Fibroblast of skin of abdomen (primary cell): ENCODE data around the gene DPYSL4.

Source experiments
- DNase-seq: peaks from one replicate; pipeline ENCODE4 v3.0.0-alpha.2; 2013

DPYSL4 gene

DNA sequence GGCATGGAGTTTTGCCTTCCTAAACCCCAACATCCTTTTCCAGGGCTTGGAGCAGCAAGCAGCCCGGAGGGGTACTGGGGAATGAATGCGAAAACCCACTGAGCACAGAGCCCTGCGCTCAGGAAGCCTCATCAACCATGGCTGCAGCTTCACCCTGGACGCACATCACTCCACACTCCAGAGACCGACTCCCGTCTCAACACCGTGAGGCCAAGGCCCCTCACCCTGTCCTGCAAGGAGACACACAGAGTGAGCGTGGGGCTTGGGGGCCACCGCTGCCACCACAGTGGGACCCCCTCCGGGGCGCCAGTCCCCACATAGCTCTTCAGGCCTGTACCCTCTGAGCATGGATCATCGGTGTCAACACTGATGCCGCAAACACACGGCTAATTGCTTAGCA, 41.9 kb downstream of the DPYSL4 start:
- no peak for DNase-seq

DNA sequence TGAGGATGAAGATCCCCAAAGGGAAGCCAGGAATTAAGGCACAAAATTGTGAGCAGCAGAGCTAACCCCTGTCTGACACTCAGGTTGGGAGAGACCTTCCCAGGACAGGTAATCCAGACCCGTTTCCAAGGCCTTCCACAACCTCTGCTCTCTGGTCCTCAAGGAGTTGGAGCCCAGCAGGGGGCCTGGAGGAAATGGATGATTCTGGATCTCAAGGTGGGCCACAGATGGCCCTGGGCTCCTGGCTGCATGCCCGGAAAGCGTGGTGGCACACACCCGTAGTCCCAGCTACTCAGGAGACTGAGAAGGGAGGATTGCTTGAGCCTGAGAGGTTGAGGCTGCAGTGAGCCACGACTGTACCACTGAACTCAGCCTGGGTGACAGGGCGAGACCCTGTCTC, 42.3 kb downstream of the DPYSL4 start:
- no peak for DNase-seq

DNA sequence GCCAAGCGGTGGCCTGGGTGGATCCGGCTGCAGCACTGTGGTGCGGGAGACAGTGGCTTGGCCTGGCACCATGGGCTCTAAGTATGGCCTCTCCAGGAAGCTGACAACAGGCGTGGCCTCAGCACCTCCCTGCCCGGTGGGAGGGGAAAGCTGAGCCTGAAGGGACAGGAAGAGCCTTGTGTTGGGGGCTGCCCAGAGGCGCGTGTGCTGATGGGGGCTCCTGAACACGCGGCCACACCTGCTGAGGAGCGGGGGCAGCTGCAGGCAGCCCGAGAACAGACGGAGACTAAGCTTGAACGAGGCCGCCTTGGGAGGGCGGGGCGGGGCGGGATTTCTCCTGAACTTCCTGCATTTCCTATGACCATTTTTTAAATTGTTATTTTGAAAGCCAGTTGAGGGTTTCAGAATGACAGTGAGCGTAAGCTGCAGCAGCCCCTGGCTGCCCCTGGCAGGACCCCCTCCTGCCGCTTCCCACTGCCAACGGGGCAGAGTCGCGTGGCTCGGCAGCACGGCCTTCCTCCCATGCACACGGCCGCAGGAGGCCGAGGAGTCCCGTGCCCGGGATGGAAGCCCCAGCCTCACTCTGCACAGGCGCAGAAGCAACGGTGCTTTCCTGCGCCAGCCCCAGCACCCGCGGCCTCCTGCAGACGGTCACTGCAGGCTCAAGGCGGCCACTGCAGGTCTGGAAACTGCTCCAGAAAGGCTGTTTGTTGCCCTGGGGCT, 43.2 kb downstream of the DPYSL4 start:
- no peak for DNase-seq

DNA sequence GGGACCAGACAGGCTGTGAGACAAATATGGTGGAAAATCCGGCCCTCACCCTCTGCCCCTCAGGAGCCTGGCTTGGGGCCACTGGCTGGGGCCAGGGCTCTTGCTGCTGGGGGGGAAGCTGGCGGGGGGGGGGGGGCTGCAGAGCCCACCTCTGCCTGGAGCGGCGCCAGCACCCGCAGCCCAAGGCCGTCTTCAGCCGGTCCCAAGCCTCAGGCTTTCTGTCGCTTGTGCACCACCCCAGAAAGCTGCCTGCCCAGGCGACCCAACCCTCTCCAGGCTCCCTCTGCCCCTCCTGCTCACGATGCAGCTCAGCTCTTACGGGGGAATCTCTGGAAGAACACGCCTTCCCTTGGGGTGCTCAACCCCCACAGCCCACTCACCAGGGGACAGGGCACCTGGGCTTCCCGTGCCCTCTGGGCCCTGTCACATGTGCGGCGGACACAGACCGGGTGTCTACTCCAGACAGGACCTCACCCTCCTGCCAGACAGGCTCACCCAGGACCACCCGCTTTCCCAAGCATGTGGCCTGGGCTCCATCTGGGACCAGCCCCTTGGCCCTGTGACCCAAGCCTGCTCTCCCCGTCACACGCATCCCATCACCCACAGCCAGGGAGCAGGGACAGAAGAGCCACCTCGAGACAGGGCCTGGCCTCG, 43.9 kb downstream of the DPYSL4 start:
- no peak for DNase-seq

DNA sequence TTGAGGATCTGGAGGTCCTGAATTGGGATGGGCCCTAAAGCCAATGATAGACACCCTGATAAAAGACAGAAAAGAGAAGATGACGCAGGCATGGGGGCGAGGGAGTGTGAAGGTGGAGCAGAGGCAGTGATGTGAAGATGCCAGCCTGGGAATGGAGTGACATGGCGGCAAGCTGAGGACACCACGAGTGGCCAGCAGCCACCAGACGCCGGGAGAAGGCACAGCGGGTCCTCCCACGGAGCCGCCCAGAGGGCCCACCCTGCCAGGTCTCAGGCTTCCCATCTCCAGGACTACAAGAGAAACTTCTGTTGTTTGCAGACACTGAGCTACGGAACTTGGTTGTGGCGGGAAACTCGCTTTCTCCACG, 44.9 kb downstream of the DPYSL4 start:
- no peak for DNase-seq

DNA sequence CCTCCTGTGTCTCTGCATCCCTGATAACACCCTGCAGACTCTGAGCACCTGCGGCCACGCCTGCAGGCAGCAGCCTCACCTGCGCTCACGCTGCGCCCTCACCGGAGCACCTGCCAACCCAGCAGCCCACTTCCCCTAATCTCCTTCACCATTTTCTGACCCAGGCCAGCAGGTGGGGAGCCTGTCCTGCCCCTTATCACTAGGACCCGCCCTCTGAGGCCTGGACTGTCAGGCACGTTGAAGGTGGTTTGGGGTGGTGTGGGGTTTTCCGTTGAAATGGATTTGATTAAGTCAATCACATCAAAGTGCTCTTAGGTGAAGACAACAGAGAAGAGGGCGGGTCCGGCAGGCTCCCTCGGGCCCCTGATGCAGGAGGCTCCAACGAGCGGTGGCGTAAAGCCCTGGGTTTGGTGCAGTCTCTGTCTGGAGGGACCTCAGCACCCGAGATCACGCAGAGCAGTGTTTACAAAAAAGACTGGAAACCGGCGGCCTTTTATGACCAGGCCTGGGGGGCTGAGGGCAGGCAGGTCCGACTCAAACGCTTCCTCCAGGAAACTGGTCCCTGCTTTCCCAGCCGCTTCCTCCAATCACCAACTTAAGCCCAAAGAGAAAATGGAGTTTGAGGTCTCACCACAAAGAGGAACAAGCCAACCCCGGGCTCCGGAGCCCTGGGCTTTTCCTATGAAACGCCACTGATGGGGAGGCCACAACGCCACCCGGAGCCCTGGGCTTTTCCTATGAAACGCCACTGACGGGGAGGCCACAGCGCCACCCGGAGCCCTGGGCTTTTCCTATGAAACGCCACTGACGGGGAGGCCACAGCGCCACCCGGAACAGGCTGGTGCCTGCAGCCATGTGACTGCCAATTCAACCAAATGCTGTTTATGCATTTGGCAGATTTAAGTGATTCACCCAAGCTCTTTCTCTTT, 45.5 kb downstream of the DPYSL4 start:
- no peak for DNase-seq

DNA sequence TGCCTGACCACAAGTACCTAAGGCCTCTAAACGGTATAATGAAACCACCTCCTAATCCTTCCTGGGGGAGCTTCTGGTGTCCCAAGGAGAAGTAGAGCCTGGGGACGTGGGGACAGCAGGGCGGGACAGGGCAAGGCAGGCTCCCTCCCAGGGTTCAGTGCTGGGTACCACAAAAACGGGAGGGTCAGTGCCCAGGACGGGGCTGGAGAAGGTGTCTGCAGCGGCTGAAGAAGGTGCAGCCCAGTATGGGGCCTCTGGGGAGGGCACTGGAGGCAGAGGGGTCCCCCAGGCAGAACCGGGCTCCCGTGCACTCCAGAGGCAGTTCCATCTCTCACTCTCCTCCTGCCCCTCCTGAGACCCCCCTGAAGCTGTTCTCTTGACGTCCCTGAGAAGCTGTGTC, 46.2 kb downstream of the DPYSL4 start:
- no peak for DNase-seq

DNA sequence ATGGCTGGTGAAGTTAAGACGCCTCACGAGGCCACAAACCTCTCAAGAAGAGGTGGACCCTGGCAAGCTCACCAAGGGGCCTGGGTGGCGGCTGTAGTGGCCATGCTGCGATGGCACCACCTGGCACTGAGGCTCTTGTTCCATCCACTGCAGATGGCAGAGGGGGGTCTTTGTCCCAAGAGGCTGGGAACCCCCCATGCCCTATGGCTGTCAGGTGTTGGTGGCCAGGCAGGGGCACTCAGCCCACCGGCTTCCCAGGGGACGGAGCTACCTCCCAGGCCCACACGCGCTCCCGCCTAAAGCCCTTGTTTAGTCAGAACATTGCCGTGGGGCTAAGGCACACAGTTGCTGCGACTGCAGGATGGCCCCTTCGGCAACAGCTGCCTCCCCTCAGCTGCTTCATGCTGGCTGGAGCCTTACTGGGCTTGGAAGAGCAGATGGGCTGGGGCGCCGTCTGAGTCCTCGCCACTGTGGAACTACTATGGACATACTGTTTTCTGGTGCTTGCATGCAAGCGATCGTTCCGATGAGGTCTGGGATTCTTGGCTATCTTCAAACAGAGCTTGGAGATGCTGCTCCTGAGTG, 46.8 kb downstream of the DPYSL4 start:
- no peak for DNase-seq

DNA sequence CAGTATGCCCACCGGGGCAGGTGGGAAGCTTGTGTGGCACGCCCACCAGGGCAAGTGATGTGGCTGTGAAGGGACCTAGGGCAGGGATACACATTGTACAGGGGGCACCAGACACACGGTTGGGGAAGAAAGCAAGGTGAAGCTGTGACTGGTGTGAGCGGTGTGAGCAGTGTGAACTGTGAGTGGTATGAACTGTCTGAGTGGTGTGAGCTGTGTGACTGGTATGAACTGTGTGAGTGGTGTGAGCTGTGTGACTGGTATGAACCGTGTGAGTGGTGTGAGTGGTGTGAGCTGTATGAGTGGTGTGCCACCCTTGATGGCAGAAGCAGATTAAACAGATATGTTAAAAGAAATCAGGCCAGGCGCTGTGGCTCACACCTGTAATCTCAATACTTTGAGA, 48.1 kb downstream of the DPYSL4 start:
- no peak for DNase-seq

DNA sequence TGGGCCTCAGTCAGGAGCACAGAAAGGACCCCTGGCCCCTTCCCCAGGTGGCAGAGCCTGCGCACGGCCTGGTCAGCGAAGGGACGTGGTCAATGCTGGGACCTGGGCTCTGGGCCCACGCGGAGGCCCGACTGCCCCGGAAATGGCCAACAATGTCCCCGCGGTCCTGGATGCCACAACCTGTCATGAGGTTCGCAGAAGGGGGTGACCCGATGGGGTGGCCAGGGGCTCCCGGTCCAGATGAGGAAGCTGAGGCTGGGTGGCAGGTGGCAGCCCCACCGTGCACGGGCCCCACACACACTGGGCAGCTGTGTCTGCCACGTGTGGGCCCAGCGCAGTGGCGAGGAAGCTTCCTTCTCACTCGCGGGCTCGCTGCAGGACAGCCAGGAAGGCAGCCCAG, 49.4 kb downstream of the DPYSL4 start:
- DNase-seq: no peak

DNA sequence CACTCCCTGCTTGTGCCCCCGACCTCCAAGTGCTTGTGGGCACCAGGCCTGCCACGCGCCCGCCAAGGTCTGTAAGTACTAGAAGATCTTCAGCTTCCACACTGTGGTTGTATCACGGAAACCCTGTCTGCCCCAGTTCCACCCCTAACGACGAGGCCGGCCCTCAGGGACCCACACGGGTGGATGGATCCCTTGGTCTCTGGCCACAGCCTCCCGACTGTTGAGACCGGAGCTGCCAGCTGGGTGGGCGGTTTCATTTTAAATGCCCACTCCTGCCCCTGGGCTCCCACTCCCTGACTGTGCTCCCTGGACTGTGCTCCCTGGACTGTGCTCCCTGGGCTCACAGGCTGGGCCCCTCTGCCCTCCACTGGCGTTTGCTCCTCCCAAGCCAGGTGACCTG, 50.1 kb downstream of the DPYSL4 start:
- no peak for DNase-seq

DNA sequence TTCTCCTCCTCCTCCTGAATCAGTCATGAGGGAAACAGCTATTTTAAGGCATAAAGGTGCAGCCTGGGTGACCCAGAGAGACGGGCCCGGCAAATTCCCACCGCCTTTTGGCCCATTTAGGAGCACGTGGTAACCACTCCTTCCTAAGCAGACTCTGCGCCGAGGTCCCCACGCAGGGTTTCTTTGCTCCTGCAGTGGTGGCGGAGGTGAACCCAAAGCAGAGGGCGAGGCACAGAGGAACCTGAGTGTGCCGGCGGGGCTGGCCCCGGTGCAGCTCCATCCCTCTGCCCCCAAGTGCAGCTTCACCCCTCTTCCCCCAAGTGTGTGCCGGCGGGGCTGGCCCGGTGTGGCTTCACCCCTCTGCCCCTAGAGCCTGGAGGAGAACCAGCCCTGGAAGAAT, 50.6 kb downstream of the DPYSL4 start:
- DNase-seq: no peak

DNA sequence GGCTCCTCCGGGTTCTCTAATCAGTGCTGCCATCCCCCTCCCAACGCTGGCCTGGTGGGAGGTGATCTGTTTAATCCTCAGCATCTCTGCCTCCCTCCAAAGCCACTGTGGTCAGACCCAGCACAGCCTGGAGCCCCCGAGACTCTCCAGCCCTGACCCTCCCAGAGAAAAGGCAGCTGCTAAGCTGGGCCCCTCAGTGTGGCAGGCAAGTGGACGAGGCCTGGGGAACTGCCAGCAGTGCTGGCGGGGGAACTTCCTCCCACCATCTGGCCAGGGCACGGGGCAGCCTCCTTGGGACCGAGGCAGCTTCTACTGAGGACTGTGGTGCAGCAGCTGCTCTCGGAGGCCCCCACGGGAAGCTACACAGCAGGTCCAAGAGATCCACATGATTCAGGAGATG, 51.1 kb downstream of the DPYSL4 start:
- no peak for DNase-seq

DNA sequence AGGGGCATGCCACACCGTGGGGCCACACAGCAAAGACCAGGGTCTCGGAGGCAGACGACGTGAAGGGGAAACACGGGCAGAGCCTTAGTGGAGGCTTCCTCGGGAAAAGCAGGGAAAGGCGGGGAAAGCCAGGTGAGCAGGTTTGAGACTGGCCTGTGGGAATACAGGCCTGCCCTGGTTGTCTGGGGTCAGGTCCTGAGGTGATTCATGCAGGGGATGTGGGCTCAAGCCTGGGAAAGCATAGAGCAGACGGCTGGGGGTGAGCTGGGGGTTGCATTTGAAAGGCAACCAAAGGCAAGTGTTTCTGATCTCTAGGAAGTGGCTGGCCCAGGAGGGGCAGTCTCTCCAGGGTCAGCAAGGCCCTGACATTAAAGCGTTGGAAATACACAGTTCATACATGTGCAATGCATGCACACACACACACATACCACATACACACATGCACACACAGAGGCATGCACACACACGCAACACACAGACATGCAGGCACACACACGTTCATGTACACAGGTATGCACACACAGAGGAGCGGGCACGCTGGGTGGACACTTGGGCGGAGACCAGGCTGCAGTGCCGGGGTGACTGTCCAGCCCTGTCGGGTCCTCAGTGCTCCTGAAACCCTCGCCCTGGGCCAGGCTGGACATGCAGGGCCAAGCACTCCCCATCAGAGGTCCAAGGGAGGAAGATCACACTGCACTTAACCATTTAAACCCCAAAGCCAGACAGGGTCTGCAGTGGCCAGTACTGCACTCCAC, 51.8 kb downstream of the DPYSL4 start:
- no peak for DNase-seq

DNA sequence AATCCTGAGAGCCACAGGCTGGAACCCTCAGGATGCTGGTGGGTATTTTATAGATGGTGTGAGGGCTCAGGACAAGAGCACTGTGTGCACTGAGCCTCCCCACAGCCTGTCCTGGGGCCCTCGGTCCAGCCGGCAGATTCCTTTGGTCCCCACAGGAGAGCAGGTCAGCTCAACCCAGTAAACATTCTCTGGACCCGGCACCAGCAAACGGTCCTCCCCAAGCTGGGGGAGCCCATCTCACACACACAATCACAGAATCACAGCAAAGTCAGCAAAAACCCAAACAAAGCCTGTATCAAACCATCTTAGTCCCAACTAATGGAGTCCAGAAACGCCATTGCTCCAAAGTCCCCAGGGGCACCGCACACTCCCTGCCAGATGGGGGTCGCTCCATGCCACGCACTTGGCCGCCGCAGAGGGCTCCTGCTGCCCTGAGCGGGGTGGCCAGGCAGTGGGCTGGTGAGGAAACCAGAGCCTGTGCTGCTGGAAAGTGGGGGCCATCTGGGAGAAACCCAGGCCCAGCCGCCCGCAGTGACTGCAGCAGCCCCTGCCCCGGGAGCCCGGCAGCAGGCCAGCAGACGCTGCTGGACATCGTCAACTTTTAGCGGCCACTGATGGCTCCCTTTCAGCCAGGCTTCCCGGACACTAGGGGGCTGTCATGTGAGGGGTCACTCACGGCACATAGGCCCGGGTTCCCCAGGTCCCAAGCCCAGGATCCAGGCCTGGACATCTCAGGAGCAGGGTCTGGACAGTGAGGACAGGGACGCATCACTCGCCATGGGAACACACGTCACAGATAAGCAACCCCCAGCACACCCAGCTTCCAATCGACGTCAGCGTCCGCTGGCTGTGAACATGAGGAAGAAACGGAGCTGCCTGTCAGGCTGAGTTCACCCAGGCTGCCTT, 52.6 kb downstream of the DPYSL4 start:
- no peak for DNase-seq

DNA sequence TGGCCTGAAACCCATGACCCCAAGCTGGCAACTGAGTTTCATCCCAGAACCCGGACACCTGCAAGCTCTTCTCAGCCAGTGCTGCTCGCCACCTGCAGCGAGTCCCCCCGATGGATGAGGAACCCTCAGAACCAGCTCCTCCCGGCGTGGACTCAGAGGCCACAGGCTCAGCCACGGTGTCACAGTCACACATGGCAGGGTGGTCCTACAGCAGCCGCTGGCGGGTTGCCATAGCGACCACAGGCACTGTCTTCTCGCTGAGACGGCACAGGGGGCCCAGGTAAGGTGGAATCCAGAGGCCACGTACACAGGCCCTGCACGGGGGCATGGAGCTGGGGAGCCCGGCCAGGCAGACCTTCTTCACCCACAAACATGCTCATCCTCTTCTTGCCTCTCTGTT, 53.4 kb downstream of the DPYSL4 start:
- DNase-seq: no peak

DNA sequence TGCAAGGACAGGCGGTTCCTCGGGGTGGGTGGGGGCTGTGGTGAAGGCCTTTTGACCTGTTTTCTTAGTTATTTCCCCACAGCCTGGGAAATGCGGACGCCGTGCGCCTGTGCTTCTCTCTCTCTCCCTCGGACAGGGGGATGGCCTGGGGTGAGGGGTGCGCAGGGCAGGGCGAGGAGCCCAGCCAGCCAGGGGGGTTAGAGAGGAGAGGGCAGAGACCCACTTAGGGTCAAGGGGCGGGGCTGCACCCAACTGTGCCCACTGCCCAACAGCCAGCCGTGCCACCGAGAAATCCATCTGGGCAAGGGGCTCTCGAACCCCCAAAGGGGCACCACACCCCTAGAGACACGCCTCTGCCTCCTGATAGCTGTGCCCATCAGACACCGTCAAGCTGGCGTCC, 53.8 kb downstream of the DPYSL4 start:
- DNase-seq: no peak

DNA sequence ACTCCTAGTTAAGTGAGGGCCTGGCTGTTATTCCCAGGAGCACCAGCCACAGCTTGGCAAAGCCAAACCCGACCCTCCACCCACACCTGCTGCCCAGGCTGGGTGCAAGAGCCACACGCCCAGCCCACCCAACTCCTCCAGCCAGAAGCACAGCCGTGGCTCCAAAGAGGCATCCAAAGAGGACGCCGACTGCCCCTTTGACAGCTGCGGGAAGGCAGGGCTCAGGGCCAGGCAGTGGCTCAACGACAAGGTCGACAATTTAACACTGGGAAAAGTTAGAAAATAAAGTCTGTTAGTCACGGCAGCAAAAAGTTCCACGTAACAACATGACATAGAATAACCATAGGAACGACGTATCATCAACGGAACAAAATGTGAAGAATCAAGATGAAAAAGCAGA, 54.3 kb downstream of the DPYSL4 start:
- no peak for DNase-seq

DNA sequence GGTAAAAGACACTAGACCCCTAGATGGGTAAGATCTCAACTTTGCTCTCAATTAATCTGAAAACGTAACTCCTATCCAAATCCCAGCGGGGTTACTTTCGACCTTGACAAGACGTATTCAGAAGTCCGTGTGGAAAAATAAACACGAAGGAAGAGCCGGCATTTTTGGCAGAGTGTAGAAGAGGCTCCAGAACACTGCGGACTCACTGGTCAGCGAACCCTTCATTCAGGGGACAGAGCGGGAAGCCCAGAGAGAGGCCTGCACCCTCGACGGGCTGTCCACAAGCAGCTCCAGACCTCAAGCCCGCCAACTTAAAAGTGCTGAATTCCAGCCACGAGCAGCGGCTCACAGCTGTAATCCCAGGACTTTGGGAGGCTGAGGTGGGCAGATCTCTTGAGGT, 54.7 kb downstream of the DPYSL4 start:
- DNase-seq: no peak

DNA sequence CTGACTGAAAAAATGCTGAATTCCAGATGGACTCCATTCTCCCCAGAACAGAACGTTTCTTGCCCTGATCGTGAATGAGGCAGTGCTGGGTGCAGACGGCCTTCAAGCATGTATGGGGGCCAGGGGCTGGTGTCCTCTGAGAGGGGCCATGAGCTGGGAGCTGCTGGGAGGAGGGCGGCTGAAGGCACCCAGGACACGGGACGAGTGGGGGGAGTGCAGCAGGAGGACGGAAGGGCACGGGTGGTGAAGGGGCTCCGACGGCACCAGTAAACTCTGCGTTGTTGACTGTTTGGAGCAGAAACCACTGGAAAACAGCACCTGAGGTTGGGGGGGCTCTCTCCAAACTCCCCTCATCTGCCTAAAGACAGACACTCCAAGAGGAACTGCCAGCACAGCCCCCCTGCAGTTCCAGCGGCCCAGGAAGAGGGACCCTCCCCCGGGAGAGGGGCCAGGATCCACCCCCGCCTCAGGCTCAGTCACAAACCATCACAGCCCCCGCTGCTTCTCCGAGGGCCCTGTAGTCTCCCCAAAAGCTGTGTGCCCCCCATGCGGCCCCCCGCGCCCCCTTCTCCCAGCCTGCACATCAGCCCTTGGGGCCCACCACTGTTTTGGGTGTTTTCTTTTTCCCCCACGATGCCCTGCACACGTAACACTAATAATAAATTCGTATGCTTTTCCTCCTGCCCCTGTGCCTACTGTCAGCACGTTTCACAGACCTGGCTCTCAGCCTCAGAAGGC, 55.5 kb downstream of the DPYSL4 start:
- no peak for DNase-seq

DNA sequence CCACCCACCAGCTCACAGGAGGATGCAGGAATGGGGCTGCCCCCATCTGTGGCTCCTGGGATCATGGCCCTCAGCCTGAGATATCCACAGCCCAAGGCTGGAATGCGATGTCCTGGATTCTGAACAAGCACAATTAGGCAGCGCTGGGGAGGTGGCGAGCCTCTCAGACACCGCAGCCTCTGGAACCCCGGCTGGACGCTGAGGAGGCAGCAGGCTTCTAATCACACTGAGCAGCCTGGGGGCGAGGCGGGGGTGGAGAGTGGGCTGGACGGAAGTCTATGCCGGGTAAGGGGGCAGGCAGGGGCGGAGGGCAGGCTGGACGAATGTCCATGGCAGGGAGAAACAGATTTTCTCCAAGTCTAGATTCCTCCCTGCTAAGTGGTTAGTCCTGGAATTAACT, 56.4 kb downstream of the DPYSL4 start:
- no peak for DNase-seq
